ENCODE data around the gene ALPL.

ALPL gene

GRCh38 chr1:21621761-21622436 lies 112.7 kb downstream of the ALPL start:
- no peak for DNase-seq

DNA sequence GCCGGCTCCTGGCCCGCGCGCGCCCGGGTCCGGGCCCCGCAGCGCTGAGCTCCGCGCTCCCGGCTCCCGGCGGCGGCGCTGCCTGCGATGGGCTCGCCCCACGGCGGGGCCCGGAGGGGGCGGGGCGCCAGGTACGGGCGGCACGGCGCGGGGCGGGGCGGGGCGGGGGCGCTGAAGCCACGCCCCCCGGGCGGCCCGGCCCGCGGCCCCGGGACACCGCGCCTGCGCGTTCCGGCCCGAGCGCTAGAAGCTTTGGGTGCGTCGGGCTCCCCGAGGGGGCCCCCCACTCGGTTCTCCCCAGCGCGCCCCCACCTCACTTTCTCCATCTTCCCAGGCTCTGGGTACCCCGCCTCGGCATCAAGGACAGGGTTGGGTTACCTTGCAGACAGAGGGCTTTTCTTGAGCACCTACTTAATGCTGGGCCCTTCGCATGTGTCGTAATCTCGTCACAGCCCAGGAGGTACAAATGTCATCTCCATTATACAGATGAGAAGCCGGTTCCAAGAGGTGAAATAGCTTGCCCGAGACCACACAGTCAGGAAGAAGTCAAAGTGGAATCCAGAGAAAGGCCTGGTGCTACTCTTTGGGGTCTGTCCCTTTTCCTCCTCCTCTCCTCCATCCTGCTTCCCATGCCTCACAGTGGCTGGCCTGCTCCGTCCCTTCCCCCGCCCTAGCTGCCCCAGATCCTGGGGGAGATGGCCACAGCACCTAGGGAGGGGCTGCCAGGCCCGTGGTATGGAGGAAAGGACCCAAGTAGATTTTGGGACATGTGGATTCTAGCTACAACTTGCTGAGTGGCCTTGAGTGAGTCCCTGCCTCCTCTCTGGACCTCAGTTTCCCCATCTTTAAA lies 113.5 kb downstream of the ALPL start:
- peak; percentile 61 for DNase-seq

GRCh38 chr1:21623410-21623961 lies 114.3 kb downstream of the ALPL start:
- DNase-seq, result no peak

GRCh38 chr1:21624571-21625389 lies 115.6 kb downstream of the ALPL start:
- no peak for DNase-seq

- DNase-seq, result no peak
Measured at GRCh38 chr1:21625390-21626190, 116.4 kb downstream of the ALPL start.

DNA sequence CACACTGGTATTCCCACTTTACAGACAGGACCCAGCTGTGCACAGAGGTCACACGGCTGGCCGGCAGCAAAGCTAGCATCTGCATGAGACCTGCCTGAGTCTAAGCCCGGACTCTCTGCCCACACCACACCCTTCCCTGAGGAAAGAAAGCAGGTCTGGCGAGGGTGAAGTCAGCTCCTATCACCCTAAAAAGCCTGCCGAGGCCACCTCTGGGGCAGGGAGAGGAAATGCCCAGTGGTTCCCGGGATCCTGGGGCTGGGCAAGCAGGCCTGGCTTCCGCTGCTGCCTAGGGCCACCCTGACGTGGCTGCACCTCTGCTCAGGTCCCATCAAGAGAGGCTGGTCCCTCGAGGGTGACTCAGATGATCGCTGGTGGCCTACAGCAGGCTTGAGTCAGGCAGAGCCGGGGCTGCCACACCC lies 117.7 kb downstream of the ALPL start:
- no peak for DNase-seq
